NCI-H2029 treated with DMSO at 0.1 percent for 48 hours (cell line): ENCODE results near the gene ARMC9.

ENCODE experiments used
- DNase-seq: peaks from one replicate; lab custom pipeline; 2025; lab: John Stamatoyannopoulos, UW

ARMC9 gene

GRCh38 chr2:231204581-231204980, 6.2 kb downstream of the ARMC9 start:
- no peak for DNase-seq

DNA sequence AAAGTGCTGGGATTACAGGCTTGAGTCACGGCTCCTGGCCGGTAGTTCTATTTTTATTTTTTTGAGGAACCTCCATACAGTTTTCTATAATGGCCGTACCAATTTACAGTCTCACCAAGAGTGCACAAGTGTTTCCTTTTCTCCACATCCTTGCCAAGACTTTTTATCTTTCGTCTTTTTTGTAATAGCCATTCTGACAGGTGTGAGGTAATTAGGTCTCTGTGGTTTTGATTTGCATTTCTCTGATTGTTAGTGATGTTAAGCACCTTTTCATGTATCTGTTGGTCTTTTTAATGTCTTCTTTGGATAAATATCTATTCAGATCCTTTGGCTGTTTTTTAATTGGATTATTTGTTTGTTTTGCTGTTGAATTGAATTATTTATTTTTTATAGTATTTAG, 9.3 kb downstream of the ARMC9 start:
- no peak for DNase-seq

DNA sequence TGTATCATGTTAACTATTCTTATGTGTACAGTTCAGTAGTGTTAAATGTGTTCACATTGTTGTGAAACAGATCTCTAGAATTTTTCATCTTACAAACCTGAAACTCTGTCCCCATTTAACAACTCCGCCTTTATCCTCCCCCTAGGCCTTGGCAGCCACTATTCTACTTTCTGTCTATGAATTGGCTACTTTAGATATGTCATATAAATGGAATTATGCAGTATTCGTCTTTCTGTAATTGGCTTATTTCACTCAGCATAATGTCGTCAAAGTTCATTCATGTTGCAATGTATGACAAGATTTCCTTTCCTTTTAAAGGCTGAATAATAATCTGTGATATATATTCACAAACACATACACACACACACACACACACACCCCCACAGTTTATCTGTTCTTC, 12.4 kb downstream of the ARMC9 start:
- DNase-seq, result no peak

DNA sequence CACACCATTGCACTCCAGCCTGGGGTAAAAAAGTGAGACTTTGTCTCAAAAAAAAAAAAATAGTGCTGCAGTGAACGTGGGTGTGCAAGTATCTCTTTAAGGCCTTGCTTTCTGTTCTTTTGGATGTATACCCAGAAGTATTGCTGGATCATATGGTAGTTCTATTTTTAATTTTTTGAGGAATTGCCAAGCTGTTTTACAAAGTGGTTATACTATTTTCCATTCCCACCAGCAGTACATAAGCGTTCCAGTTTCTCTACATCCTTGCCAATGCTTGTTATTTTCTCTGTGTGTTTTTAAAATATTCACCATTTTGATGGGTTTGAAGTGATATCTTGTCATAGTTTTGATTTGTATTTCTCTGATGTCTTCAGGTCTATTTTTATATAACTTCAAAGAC, 13.1 kb downstream of the ARMC9 start:
- no peak for DNase-seq

- no peak for DNase-seq
Measured at GRCh38 chr2:231212329-231212845, 14.0 kb downstream of the ARMC9 start.

- no peak for DNase-seq
Measured at GRCh38 chr2:231213931-231214642, 15.7 kb downstream of the ARMC9 start.

- no peak for DNase-seq
Measured at GRCh38 chr2:231218366-231218765, 19.9 kb downstream of the ARMC9 start.

DNA sequence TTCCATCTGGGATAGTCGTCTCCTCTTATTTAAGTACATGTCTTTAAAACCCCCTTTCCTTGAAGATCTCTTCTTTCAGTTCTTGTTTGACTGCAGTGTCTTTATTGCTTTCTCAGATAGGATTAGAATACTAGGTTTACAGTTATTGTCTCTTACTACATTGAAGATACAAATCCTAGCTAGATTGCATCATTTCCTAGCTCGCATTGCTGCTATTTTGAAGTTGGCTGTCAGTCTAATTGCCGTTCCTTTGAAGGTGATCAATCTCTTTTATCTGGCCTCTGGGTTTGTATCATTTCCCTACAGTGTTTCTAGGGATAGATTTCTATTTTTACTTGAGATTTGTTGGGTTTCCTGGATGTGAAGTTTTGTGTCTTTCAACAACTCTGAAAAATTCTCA, 20.9 kb downstream of the ARMC9 start:
- no peak for DNase-seq

DNA sequence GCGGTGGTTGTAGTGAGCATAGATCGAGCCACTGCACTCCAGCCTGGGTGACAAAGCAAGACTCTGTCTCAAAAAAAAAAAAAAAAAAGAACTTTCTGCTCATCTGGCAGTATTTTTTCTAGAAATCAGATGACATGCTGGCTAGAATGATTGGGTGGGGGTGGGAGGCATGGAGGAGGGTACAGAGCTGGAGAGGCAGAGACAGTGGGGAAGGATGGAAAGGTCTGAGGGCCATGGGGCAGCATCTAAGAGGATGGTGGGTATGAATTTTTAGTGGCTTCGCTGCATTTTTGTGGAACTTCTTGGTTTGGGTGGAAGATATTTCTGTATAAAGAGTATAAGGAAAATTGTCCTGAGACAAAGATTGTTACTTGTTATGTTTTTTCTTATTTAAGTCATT, 23.3 kb downstream of the ARMC9 start:
- DNase-seq, result no peak

DNA sequence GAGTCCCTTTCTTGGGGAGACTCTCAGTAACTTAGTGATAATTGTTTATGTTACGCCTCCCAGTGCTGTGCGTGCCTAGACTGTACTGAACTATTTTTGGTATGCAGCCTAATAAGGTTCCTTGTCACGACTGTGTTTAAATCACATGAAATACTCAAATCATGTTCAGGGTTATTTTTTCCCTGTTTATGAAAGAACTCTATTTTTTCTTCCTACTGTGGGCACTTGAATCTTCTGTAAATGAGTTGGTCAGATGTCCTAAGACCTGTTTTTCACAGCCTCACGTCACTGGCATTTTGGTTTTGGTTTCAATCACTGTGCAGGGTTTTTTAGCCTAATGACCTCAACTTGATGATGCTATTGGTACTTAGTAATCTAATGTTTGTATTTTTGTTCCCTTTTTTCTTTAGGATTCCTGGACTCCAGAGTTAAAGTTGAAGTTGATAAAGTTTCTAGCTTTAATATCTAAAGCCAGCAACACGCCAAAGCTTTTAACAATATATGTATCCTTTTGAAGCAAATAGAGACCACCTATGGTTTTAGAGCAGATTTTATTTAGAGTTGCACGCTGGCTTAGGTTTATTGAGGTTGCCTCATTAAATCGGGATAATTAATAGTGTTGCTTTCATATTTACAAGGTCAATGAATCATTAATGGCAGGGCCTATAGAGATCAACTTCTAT, 24.0 kb downstream of the ARMC9 start:
- no peak for DNase-seq

DNA sequence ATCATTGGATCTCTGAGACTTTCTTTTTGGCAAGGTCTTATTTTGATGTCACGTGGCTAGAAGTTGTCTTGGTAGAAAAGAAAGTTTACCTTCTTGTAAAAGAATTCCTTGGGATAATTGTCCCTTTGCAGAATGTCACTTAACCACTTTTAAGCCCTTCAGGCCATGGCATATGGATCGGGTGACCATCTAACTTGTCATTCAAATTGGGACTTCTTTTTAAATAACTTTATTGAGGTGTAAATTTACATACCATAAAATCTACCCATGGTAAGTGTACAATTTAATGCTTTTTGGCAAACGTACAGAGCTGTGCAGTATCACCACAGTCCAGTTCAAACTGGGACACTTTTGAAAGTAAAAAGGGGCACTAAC, 24.6 kb downstream of the ARMC9 start:
- DNase-seq, result no peak

DNA sequence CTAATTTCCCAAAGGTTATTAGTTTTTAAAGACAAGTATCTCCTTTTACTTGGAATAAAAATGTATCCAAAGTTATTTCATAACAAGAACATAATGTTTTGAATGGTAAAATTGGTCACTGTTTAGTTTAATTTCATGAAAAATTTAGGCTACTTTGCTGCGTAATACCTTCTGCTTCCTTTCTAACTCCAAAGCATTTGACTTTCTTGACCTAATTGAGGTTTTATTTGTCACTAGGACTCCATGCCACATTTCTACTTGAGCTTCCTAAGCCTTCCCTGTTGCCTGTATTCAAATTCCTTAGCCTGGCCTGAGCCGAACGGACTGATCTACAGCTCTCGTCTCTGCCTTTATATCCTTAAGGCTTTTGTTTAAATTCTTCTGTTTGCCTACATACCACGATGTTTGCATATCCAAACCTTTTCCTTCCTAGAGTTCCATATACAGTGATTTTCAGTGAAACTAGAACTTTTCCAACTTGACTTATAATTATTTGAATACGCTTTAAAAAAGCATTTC, 25.1 kb downstream of the ARMC9 start:
- DNase-seq, result no peak

- DNase-seq, result peak; percentile 75
Measured at GRCh38 chr2:231227310-231228162, 29.1 kb downstream of the ARMC9 start.

GRCh38 chr2:231228223-231228622, 29.8 kb downstream of the ARMC9 start:
- DNase-seq, result peak; percentile 37

DNA sequence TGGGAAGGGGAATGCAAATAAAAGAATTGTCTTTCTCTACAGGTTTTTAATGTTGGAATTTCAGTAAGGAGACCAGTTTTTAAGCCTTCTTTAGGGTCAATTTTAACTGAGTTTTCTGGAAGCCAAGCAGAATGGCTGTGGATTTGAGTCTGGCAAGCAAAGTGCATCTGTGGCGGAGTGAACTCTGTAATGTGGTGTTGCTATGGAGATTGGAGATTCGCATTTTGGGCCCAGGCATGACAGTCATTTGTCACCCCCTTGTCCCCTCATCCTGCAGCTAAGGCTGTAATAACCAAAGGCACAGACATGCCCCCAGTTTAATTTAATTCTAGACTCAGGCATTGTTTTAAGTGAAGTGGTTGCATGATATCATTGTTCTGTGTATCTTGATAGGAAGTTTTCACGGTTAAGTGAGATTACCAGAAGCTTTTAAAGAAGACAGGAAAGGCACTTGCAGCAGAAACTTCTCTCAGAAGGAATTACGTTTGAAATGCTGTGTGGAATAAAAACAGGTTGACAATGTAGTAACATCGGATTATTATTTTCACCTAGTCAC, 30.6 kb downstream of the ARMC9 start:
- DNase-seq, result no peak

DNA sequence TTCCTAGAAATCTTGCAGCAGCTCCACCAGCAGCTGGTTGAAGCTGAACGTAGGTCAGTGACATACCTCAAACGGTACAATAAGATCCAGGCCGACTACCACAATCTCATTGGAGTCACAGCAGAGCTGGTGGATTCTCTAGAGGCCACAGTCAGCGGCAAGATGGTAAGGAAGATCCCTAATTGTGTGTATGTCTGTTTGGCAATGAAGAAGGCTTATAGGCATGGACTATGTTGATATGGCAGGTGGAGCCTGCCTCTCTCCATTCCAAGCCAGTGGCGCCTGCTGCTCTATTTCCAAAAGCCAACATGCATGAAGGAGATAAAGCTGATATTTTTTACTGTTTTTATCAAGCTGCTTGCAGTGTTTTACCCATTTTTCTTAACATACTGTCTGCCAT, 36.8 kb downstream of the ARMC9 start:
- no peak for DNase-seq

GRCh38 chr2:231238689-231239088, 40.3 kb downstream of the ARMC9 start:
- no peak for DNase-seq

- no peak for DNase-seq
Measured at GRCh38 chr2:231239751-231240150, 41.3 kb downstream of the ARMC9 start.

GRCh38 chr2:231241755-231242507, 43.5 kb downstream of the ARMC9 start:
- no peak for DNase-seq

- no peak for DNase-seq
Measured at GRCh38 chr2:231243866-231244265, 45.4 kb downstream of the ARMC9 start.
